Stomach smooth muscle (tissue), 2 donors: ENCODE data around the gene METTL5.
"Not testable (repeated sequence)": the region's sequence is repeated elsewhere in the genome, so short reads cannot be mapped to it uniquely, and the experiment has no call there.

Source experiments
- H3K27ac ChIP-seq: one replicate; pipeline ENCODE4 v1.7.0; 2013; ENCODE audit warnings: mild to moderate bottlenecking, low read length, inconsistent platforms
- H3K27me3 ChIP-seq, 2 donors: one replicate each; pipeline ENCODE4 v1.7.0; 2013; ENCODE audit warnings: low read length in 2 of 2; ENCODE audit not compliant: insufficient read depth in 2 of 2, control insufficient read depth in 1 of 2
- H3K36me3 ChIP-seq, 2 donors: one replicate each; pipeline ENCODE4 v1.7.0; 2013; ENCODE audit warnings: low read length in 2 of 2; ENCODE audit not compliant: control insufficient read depth in 2 of 2, insufficient read depth in 2 of 2
- H3K4me1 ChIP-seq: one replicate; pipeline ENCODE4 v1.7.0; 2013; ENCODE audit warnings: low read length; ENCODE audit not compliant: control insufficient read depth, insufficient read depth
- H3K4me3 ChIP-seq, 2 donors: one replicate each; pipeline ENCODE4 v1.7.0; 2013; ENCODE audit warnings: low read length in 2 of 2
- H3K9ac ChIP-seq, 2 donors: one replicate each; pipeline ENCODE4 v1.7.0; 2013; ENCODE audit warnings: low read length in 2 of 2, mild to moderate bottlenecking in 1 of 2
- H3K9me3 ChIP-seq, 2 donors: one replicate each; pipeline ENCODE4 v1.7.0; 2013; ENCODE audit warnings: low read length in 2 of 2; ENCODE audit not compliant: control insufficient read depth in 2 of 2
- donor health status: healthy.
- donor health status: Pancreatic carcinoma.

METTL5 gene

DNA sequence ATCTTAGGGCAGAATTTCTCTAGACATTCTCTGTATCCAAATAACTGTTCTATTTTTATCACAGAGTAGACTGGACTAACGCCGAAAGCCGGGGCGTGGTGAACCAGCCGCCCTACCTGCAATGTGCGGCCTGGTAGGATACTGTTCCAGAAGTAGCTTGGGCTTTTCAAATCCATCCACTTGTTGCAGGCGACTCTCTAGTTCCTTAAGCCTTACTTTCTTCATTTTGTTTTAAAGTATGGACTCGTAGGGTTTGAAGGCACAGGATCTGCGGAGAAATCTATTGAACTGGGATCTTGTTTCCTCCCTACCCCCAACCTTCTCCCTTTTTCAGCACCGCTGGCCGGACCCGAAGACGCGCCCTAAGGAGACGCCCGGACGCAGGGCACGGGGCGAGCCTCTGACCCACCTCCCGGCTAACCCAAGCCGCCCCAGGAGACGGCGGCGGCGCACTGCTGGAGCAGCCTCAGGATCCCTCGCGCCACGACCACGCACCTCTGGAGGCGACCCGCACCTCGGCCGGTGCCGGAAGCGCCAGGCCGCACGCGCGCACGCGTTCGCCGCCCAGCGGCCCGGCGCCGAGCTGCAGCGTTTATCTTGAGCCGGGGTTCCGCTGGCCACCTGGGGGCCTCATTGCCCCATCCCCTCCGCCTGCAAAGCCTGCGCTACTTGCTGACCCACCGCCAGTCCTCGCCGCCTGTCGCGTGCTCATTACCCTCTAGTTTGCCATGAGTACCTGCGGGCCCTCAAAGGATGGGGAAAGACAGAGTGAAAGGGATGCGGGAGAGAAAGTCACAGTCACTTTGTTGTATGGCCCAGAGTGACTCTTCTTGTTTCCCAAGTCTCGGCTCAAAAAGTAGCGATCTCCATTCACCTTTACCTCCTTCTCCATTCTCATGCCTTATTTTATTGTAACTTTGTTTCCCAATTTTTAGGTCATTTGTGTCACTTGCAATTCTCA, at the start of gene METTL5:
Gene METTL5 (minus strand): TSS at position 533 of the 961 bp plus-strand sequence. CDS start 308 bp downstream, at position 225.
- H3K27me3 ChIP-seq = no peaks in the 10 kb centered on the region
- H3K9ac ChIP-seq = peak within 1 kb of the TSS; percentile 77 to 82
- no peaks in the 10 kb centered on the region for H3K36me3 ChIP-seq
- H3K9me3 ChIP-seq = no peaks in the 10 kb centered on the region
- peaks cover 15% of the 10 kb centered on the region for H3K4me1 ChIP-seq
- H3K27ac ChIP-seq = peak within 1 kb of the TSS; percentile 67
- H3K4me3 ChIP-seq = peak within 1 kb of the TSS; percentile 89 to 93

DNA sequence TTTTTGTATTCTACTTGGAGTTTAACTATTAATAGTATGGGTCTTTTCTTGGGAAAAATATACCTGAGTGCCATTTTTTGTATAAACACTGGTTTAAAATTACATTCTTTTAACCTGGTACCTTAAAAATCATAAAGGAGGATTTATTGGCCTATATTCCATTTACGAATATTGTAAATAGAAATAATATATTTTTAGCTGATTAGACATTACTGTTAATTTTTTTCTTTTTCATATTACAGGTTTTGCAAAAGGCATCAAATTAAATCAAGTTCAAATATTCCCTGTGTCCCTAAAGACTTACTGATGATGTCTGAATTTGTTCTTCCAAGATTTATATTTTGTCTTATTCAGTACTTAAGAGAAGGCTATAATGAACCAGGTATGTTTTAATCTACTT, 47.3 kb upstream of the METTL5 start:
- H3K4me1 ChIP-seq = no peaks in the 10 kb centered on the region
- H3K9ac ChIP-seq = no peak overlapping the region
- no peaks in the 10 kb centered on the region for H3K27me3 ChIP-seq
- no peak overlapping the region for H3K4me3 ChIP-seq
- no peak overlapping the region for H3K27ac ChIP-seq
- no peaks in the 10 kb centered on the region for H3K9me3 ChIP-seq
- H3K36me3 ChIP-seq = peaks cover 0 to 4% of the 10 kb centered on the region in 2 donors

- not testable (repeated sequence) for H3K9ac ChIP-seq, H3K9me3 ChIP-seq, H3K27me3 ChIP-seq, H3K27ac ChIP-seq, H3K4me1 ChIP-seq, H3K4me3 ChIP-seq, H3K36me3 ChIP-seq
Measured at GRCh38 chr2:169871369-169871768, 46.7 kb upstream of the METTL5 start.

DNA sequence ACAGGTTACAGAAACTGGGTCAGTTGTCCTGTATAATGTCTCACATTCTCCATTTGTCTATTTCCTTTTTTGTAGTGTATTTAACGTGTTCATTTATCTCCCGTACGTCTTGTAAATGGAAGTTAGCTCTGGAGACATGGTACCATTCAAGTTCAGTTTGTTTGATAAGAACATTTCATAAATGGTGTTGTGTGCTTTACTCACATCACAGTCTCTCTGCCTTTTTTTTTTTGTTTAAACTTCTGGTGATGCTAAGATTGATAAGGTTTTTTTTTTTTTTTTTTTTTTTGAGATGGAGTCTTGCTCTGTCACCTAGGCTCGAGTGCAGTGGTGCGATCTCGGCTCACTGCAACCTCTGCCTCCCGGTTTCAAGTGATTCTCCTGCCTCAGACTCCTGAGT, 44.2 kb upstream of the METTL5 start:
- Histone ChIP-seq H3K4me1 (no peaks in the 10 kb centered on the region), H3K4me3 (no peak overlapping the region), H3K9me3 (no peaks in the 10 kb centered on the region), H3K27ac (no peak overlapping the region), H3K36me3 (no peaks in the 10 kb centered on the region), H3K9ac (no peak overlapping the region), H3K27me3 (no peaks in the 10 kb centered on the region)

- Histone ChIP-seq H3K27me3 (no peaks in the 10 kb centered on the region), H3K4me1 (no peaks in the 10 kb centered on the region), H3K9me3 (no peaks in the 10 kb centered on the region), H3K4me3 (no peak overlapping the region), H3K9ac (no peak overlapping the region), H3K36me3 (no peaks in the 10 kb centered on the region), H3K27ac (no peak overlapping the region)
Measured at GRCh38 chr2:169867579-169867978, 42.9 kb upstream of the METTL5 start.

- not testable (repeated sequence) for H3K4me3 ChIP-seq, H3K9me3 ChIP-seq, H3K4me1 ChIP-seq, H3K27me3 ChIP-seq, H3K27ac ChIP-seq, H3K36me3 ChIP-seq, H3K9ac ChIP-seq
Measured at GRCh38 chr2:169866230-169866629, 41.5 kb upstream of the METTL5 start.

DNA sequence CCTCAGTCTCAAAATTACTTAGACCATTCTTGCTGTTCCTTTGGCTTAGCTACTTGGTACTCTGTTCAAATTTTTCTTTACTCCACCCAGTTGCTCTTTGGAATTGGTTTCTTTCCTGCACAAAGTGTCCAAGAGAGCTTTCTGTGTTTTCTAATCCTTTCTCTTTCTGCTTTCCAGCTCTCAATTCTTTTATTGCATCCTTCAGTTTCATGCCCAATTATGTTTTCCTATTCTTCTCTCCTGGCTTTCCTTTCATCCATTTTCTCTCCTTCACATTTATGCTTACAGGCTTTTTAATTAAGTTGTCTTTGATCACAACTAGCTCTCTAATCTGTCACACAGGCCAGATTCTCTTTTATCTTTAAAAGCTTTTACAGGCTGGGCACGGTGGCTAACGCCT, 40.8 kb upstream of the METTL5 start:
- Histone ChIP-seq H3K9me3 (no peaks in the 10 kb centered on the region), H3K9ac (no peak overlapping the region), H3K27me3 (no peaks in the 10 kb centered on the region), H3K36me3 (no peaks in the 10 kb centered on the region), H3K4me3 (no peak overlapping the region), H3K27ac (no peak overlapping the region), H3K4me1 (no peaks in the 10 kb centered on the region)

GRCh38 chr2:169862816-169863215, 38.1 kb upstream of the METTL5 start:
- H3K36me3 ChIP-seq = no peaks in the 10 kb centered on the region
- H3K9ac ChIP-seq = no peak overlapping the region
- no peaks in the 10 kb centered on the region for H3K27me3 ChIP-seq
- H3K27ac ChIP-seq = no peak overlapping the region
- H3K4me3 ChIP-seq = no peak overlapping the region
- no peaks in the 10 kb centered on the region for H3K4me1 ChIP-seq
- no peaks in the 10 kb centered on the region for H3K9me3 ChIP-seq

DNA sequence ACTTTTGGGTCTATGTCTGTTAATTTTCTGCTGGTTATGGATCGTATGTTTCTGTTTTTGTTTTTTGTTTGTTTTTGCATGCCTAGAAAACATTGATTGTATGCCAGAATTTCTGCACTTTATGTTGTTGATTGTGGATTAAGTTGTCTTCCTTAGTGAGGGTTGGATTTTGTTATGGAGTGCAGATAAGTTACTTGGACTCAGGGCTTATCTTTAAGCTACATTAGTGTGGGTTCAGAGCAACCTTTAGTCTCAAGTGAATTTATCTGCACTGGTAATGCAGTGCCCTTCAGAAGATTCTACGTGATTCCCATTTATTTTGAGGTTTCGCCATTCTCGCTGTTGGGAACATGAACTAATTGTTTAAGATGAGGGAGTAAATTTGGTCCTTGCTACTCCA, 35.4 kb upstream of the METTL5 start:
- H3K36me3 ChIP-seq = no peaks in the 10 kb centered on the region
- H3K9me3 ChIP-seq = no peaks in the 10 kb centered on the region
- H3K27ac ChIP-seq = no peak overlapping the region
- H3K4me1 ChIP-seq = no peaks in the 10 kb centered on the region
- H3K27me3 ChIP-seq = no peaks in the 10 kb centered on the region
- H3K9ac ChIP-seq = no peak overlapping the region
- H3K4me3 ChIP-seq = no peak overlapping the region

DNA sequence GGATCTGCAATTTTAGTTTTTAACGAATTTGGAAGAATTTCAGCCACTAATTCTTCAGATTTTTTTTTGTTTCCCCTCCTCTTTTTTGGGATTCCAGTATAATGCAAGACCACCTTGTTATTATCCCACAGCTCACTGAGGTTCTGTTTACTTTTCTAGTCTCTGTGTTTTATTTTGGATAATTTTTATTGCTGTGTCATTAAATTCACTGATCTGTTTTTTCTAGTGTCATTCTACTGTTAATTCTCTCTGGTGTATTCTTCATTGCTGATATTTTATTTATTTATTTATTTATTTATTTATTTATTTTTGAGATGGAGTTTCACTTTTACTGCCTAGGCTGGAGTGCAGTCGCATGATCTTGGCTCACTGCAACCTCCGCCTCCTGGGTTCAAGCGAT, 34.7 kb upstream of the METTL5 start:
- no peaks in the 10 kb centered on the region for H3K36me3 ChIP-seq
- no peaks in the 10 kb centered on the region for H3K4me1 ChIP-seq
- no peak overlapping the region for H3K9ac ChIP-seq
- no peak overlapping the region for H3K4me3 ChIP-seq
- no peaks in the 10 kb centered on the region for H3K9me3 ChIP-seq
- H3K27ac ChIP-seq = no peak overlapping the region
- H3K27me3 ChIP-seq = no peaks in the 10 kb centered on the region
